ENCODE measurements around the gene SLC22A8. TPM values are rescaled to one million over a fixed set of nuclear protein-coding genes. Genes with fewer than 3 reads are reported as not detected.

SLC22A8 gene
- total RNA-seq, 4 donors from 2014 or later, result not detected

DNA sequence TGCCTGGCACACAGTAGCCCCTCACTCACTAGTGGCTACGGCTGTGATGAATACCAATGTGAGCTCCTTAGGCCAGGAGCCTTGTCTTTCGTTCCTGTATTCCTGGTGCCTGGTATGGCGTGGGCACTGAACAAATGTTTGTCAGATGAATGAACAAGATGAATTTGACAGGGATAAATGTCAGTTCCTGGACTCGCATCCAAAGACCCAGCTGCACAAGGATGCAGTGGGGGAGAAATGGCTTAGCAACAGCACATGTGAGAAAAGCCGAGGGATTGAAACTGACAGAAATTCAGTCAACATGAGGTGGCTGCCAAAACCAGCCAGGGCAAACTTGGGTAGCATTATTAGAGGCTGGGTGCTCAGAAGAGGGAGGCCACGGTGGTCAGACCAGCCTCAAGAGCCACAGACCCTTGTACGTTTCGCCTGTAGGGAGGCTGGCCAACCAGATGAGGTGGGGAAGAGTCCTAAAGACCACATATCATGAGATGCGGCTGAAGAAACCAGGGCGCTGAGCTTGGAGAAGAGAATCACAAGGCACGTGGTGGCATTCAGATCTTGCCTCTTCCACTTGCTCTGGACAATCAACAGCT lies 7.7 kb upstream of the SLC22A8 start:
- intact Hi-C loops (cut with DNase I; ENCODE audit: low total_unique reads), result loop anchor here (2.0 kb wide), 1 partner anchor 117 kb away; no protein-coding TSS in a partner anchor
- H3K4me3 ChIP-seq (ENCODE audit: low read depth, poor library complexity, severe bottlenecking), result no peak overlapping the region
- TF ChIP-seq, protein P1, sequence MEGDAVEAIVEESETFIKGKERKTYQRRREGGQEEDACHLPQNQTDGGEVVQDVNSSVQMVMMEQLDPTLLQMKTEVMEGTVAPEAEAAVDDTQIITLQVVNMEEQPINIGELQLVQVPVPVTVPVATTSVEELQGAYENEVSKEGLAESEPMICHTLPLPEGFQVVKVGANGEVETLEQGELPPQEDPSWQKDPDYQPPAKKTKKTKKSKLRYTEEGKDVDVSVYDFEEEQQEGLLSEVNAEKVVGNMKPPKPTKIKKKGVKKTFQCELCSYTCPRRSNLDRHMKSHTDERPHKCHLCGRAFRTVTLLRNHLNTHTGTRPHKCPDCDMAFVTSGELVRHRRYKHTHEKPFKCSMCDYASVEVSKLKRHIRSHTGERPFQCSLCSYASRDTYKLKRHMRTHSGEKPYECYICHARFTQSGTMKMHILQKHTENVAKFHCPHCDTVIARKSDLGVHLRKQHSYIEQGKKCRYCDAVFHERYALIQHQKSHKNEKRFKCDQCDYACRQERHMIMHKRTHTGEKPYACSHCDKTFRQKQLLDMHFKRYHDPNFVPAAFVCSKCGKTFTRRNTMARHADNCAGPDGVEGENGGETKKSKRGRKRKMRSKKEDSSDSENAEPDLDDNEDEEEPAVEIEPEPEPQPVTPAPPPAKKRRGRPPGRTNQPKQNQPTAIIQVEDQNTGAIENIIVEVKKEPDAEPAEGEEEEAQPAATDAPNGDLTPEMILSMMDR (IDR thresholded peaks at IDR 0.05), result no peak
- TF ChIP-seq POLR2A (IDR thresholded peaks at IDR 0.05), result no peak
- DNase-seq (ENCODE audit: low spot score in 2 of 2), result no peak
- 81 to 89% methylated on average over 11 of the region's 11 CpGs for WGBS, 2 donors

DNA sequence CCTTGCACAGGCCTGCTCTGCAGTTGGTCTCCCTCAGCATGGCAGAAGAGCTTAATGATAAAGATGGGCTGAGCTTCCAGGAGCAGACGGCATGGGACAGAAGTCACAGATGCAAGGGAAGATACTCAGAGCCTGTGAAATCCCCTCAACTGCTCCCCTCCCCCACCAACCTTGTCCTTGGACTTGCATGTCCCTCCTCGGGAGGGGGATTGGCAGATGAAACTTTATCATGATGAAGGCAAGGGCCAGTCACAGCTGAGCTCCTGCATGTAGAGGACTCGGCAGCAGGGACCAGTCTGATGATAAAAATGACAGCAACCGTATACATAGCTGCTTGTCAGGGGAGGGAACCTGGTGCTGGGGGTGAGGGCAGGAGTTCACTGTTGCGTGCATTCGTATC lies 6.8 kb upstream of the SLC22A8 start:
- 78 to 91% methylated on average over 6 of the region's 6 CpGs for WGBS, 2 donors
- intact Hi-C loops (cut with DNase I; ENCODE audit: low total_unique reads), result loop anchor here (2.0 kb wide), 1 partner anchor 116 kb away; no protein-coding TSS in a partner anchor
- H3K4me3 ChIP-seq (ENCODE audit: low read depth, poor library complexity, severe bottlenecking), result no peak overlapping the region
- no peak for DNase-seq (ENCODE audit: low spot score in 2 of 2)
- TF ChIP-seq, protein P1 (IDR thresholded peaks at IDR 0.05), result no peak
- TF ChIP-seq POLR2A (IDR thresholded peaks at IDR 0.05), result no peak

DNA sequence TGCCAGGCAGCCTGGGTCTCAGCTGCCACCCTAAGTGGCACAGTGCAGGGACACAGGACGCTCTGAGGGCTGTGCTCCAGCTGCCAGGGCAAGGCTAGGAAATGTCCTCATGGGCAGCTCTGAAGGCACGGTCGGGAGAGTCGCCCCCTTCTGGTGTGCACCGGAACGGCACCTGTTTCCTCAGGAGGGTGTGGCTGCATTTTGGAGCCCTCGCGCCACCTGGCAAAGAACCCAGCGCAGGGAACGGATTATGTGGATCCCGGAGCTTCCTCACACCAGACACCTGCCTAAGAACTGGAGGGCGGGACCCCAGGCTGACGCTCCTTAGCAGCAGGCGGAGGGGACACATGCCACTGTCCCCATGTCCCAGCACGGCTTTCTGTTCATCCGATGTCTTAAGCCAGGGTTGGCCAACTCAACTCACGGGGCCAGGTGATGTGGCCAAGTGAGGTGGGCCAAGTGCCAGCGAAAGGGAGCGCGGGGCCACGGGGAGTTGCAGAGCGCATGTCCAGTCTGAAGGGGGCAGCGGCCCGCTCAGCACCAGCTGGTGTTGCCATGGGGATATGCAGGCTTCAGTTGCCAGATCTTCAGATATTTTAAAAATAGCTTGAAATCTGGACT lies 5.1 kb upstream of the SLC22A8 start:
- H3K4me3 ChIP-seq (ENCODE audit: low read depth, poor library complexity, severe bottlenecking), result no peak overlapping the region
- peak in 1 of 2 donors; percentile 75 for DNase-seq (ENCODE audit: low spot score in 2 of 2)
- WGBS, 2 donors, result 40 to 52% methylated on average over 16 to 24 of the region's 24 CpGs
- intact Hi-C loops (cut with DNase I; ENCODE audit: low total_unique reads), result no loop called here
- TF ChIP-seq, protein P1 (IDR thresholded peaks at IDR 0.05), result no peak
- TF ChIP-seq POLR2A (IDR thresholded peaks at IDR 0.05), result no peak

DNA sequence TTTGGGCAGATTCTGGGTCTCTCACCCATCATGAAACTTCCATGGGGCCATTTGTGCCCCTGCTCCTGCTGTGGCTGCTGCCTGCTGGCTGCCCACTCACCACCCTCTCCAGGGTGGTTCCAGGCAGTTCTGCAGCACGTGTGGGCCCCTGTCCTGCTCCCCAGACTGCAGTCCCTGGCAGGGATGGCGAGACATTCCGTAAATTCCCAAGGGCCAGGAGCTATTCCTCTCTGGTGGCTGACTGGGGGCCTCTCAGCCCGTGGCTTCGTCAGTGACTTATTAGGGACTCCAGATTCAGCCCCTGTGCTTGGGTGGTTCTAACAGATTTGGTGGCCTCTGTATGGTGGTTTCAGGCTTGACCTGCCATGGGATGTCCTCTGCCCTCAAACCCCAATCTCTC lies 3.9 kb upstream of the SLC22A8 start:
- intact Hi-C loops (cut with DNase I; ENCODE audit: low total_unique reads), result no loop called here
- TF ChIP-seq, protein P1 (IDR thresholded peaks at IDR 0.05), result no peak
- no peak for TF ChIP-seq POLR2A (IDR thresholded peaks at IDR 0.05)
- DNase-seq (ENCODE audit: low spot score in 2 of 2), result no peak
- H3K4me3 ChIP-seq (ENCODE audit: low read depth, poor library complexity, severe bottlenecking), result no peak overlapping the region
- 78 to 83% methylated on average over 5 of the region's 5 CpGs for WGBS, 2 donors

DNA sequence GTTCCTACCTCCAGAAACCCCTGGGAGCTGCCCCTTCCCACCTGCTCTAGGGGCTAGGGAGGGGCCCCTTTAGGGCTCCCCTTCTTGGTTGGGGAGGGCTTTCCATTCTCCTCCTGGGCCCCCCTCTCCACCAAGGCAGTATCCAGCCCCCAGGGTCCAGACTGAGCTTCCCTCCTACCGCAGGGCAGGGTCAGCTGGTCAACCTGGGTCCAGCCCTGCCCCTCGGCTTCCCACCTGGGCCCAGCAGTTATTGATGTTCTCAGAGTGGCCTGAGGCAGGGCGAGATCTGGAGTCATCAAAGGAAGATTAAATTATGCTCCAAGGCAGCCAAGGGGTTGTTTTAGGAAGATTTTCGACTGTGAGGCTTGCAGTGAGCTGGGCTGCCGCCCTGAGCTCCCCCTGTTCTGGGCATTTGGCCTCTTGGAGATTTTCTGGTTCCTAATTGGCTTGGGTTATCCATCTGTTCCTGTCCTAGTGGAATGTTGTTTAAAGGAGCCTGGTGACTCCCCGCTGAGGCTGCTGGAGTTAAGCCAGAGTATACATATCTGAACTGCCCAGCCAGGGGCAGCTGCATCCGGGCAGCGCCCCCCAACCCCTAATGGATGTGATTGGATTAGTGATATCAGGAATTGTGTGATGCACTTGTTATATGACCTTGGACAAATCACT lies 1.8 kb upstream of the SLC22A8 start:
- no peak overlapping the region for H3K4me3 ChIP-seq (ENCODE audit: low read depth, poor library complexity, severe bottlenecking)
- WGBS, 2 donors, result 41 to 47% methylated on average over 8 of the region's 8 CpGs
- TF ChIP-seq, protein P1 (IDR thresholded peaks at IDR 0.05), result no peak
- no peak for TF ChIP-seq POLR2A (IDR thresholded peaks at IDR 0.05)
- DNase-seq (ENCODE audit: low spot score in 2 of 2), result peak in 1 of 2 donors; percentile 68
- intact Hi-C loops (cut with DNase I; ENCODE audit: low total_unique reads), result no loop called here

Data from lower leg skin (tissue), 4 donors.